Coronary artery (tissue), 2 donors: ENCODE data around the gene FBXL7.

ENCODE experiments used
- DNase-seq: peaks from one replicate; pipeline ENCODE4 v3.0.0-alpha.2; 2017; ENCODE audit warnings: low spot score
- H3K27ac ChIP-seq, 2 donors: fragments of 200-600 bp; sonication (generic); one replicate each; pipeline ENCODE4 v1.5.1; 2016 to 2019
- H3K4me3 ChIP-seq: fragments of 200-600 bp; sonication (generic); 2 replicates; pipeline ENCODE4 v1.5.1; 2016; ENCODE audit warnings: mild to moderate bottlenecking, moderate library complexity
- TF ChIP-seq, protein P1 (sequence below): fragments of 200-600 bp; sonication (generic); IDR thresholded peaks from one replicate; pipeline ENCODE4 v1.5.1; 2019; ENCODE audit warnings: antibody characterized with exemption

The FBXL7 gene

DNA sequence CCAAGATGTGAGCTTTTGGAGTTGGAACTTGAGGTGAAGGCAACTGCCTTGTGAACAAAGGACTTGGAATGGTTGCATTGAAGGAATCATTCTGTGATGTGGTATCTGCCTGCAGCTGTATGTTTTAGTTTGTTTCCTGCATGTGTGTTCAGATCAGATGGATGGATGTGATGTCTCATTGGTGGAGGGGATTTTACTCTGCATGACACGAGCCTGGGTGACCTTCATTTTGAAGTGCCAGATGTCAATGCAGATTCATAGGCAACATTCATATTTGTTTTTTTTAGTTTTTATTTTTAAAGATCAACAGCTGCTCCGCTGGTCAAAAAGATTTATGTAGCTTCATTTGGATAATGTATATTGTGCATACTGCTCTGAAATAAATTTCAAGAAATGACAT lies 13.5 kb downstream of the FBXL7 start:
- Histone ChIP-seq H3K4me3 (no peak overlapping the region), H3K27ac (no peak overlapping the region)
- DNase-seq, result no peak
- TF ChIP-seq, protein P1, sequence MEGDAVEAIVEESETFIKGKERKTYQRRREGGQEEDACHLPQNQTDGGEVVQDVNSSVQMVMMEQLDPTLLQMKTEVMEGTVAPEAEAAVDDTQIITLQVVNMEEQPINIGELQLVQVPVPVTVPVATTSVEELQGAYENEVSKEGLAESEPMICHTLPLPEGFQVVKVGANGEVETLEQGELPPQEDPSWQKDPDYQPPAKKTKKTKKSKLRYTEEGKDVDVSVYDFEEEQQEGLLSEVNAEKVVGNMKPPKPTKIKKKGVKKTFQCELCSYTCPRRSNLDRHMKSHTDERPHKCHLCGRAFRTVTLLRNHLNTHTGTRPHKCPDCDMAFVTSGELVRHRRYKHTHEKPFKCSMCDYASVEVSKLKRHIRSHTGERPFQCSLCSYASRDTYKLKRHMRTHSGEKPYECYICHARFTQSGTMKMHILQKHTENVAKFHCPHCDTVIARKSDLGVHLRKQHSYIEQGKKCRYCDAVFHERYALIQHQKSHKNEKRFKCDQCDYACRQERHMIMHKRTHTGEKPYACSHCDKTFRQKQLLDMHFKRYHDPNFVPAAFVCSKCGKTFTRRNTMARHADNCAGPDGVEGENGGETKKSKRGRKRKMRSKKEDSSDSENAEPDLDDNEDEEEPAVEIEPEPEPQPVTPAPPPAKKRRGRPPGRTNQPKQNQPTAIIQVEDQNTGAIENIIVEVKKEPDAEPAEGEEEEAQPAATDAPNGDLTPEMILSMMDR, result no peak

DNA sequence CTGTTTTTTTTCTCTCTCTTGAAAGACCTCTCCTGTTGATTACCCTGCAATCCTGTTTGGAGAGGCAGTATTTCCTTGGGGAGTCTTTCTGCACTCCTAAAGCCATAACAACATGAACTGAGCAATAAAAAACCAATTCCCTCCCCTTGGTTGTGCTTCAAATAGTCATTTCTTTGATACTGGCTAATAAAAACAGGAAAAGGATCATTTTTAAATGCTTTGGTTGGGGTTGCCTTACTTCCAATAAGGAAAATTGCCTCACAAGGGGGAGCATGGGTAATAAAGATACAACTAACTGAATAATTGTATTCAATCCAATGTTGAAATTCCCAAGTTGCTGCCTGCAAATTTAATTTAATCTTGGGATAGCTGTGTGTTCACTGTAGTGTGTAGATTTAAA lies 13.9 kb downstream of the FBXL7 start:
- Histone ChIP-seq H3K27ac (no peak overlapping the region), H3K4me3 (no peak overlapping the region)
- TF ChIP-seq, protein P1, result no peak
- no peak for DNase-seq

GRCh38 chr5:15515229-15515628 lies 15.2 kb downstream of the FBXL7 start:
- no peak for DNase-seq
- H3K27ac ChIP-seq, result no peak overlapping the region
- TF ChIP-seq, protein P1, result no peak
- no peak overlapping the region for H3K4me3 ChIP-seq

DNA sequence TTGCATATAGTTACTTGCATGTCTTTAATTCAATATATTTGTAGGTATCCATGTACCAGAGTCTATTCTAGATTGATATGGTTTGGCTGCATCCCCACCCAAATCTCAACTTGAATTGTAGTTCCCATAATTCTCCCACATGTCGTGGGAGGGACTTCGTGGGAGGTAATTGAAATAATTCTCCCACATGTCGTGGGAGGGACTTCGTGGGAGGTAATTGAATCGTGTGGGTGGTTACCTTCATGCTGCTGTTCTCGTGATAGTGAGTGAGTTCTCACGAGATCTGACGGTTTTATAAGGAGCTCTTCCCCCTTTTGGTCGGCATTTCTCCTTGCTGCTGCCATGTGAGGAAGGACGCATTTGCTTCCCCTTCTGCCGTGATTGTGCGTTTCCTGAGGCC lies 16.5 kb downstream of the FBXL7 start:
- Histone ChIP-seq H3K27ac (no peak overlapping the region), H3K4me3 (no peak overlapping the region)
- TF ChIP-seq, protein P1, result no peak
- no peak for DNase-seq

DNA sequence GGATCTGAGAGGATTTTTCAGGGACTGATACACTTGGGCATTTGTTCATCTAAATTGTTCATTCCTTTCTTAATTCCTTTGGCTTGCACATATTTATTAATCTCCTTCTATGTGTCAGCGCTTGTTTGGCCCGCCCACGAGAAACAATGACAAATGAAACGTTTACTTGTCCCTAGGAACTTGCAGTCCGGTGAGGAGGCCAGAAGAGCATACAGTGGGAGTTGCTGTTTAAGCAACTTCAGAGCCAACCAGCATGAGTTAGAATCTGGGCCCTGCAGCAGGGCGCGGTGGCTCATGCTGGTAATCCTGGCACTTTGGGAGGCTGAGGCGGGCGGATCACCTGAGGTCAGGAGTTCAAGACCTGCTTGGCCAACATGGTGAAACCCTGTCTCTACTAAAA lies 18.8 kb downstream of the FBXL7 start:
- Histone ChIP-seq H3K4me3 (no peak overlapping the region), H3K27ac (no peak overlapping the region)
- TF ChIP-seq, protein P1, result no peak
- DNase-seq, result no peak

GRCh38 chr5:15520856-15521255 lies 20.9 kb downstream of the FBXL7 start:
- Histone ChIP-seq H3K4me3 (no peak overlapping the region), H3K27ac (no peak overlapping the region)
- TF ChIP-seq, protein P1, result no peak
- DNase-seq, result no peak

GRCh38 chr5:15521381-15522186 lies 21.6 kb downstream of the FBXL7 start:
- H3K27ac ChIP-seq, result no peak overlapping the region
- H3K4me3 ChIP-seq, result no peak overlapping the region
- TF ChIP-seq, protein P1, result no peak
- DNase-seq, result no peak
